GM21825 (cell line): ENCODE measurements around the gene IAPP.
"Not testable (repeated sequence)": the region's sequence is repeated elsewhere in the genome, so short reads cannot be mapped to it uniquely, and the experiment has no call there.

Source experiments
- ATAC-seq: cut with Tn5 transposase; IDR thresholded peaks from one replicate; pipeline ENCODE4 v1.9.1; 2021; ENCODE audit warnings: mild to moderate bottlenecking, moderate library complexity; ENCODE audit not compliant: unreplicated experiment

Gene IAPP

GRCh38 chr12:21372602-21373001 lies at the start of gene IAPP:
IAPP (plus strand) TSS chr12:21372902; CDS start chr12:21373352, 450 bp downstream.
- ATAC-seq: no peak

GRCh38 chr12:21323736-21324135 lies 49.0 kb upstream of the IAPP start:
- no peak for ATAC-seq

GRCh38 chr12:21324551-21324950 lies 48.2 kb upstream of the IAPP start:
- no peak for ATAC-seq

- ATAC-seq: no peak
Measured at GRCh38 chr12:21328578-21328977, 44.1 kb upstream of the IAPP start.

- ATAC-seq: no peak
Measured at GRCh38 chr12:21330682-21331253, 41.9 kb upstream of the IAPP start.

GRCh38 chr12:21334771-21335325 lies 37.9 kb upstream of the IAPP start, which contains the start of gene SLCO1A2:
SLCO1A2 (minus strand) TSS chr12:21334917; CDS start chr12:21334647, 270 bp downstream.
- no peak for ATAC-seq

GRCh38 chr12:21336656-21337055 lies 36.0 kb upstream of the IAPP start:
- no peak for ATAC-seq

- ATAC-seq: no peak
Measured at GRCh38 chr12:21337453-21337852, 35.2 kb upstream of the IAPP start.

- ATAC-seq: no peak
Measured at GRCh38 chr12:21337959-21338744, 34.5 kb upstream of the IAPP start.

GRCh38 chr12:21339921-21340320 lies 32.8 kb upstream of the IAPP start:
- no peak for ATAC-seq

- ATAC-seq: no peak
Measured at GRCh38 chr12:21340403-21340802, 32.3 kb upstream of the IAPP start.

- no peak for ATAC-seq
Measured at GRCh38 chr12:21341769-21342168, 30.9 kb upstream of the IAPP start.

- ATAC-seq: no peak
Measured at GRCh38 chr12:21343636-21344035, 29.1 kb upstream of the IAPP start.

GRCh38 chr12:21346542-21347205 lies 26.0 kb upstream of the IAPP start:
- ATAC-seq: no peak

GRCh38 chr12:21350975-21351374 lies 21.7 kb upstream of the IAPP start:
- no peak for ATAC-seq

GRCh38 chr12:21353487-21353886 lies 19.2 kb upstream of the IAPP start:
- no peak for ATAC-seq

- ATAC-seq: no peak
Measured at GRCh38 chr12:21353948-21354347, 18.8 kb upstream of the IAPP start.

GRCh38 chr12:21354641-21355040 lies 18.1 kb upstream of the IAPP start:
- no peak for ATAC-seq

- ATAC-seq: not testable (repeated sequence)
Measured at GRCh38 chr12:21360632-21361031, 12.1 kb upstream of the IAPP start.

- no peak for ATAC-seq
Measured at GRCh38 chr12:21369141-21369980, 3.3 kb upstream of the IAPP start.
